GM18873 (cell line): ENCODE data around the gene SOHLH1.

ENCODE experiments used
- ATAC-seq: cut with Tn5 transposase; IDR thresholded peaks from one replicate; pipeline ENCODE4 v1.9.1; 2021; ENCODE audit warnings: mild to moderate bottlenecking, moderate library complexity, moderate number of reproducible peaks; ENCODE audit not compliant: unreplicated experiment, low FRiP score

The SOHLH1 gene

GRCh38 chr9:135731454-135731853 is 32.2 kb upstream of the SOHLH1 start:
- no peak for ATAC-seq

GRCh38 chr9:135729480-135729879 is 30.2 kb upstream of the SOHLH1 start:
- ATAC-seq, result no peak

GRCh38 chr9:135728436-135729110 is 29.3 kb upstream of the SOHLH1 start:
- ATAC-seq, result no peak

- ATAC-seq, result no peak
Measured at GRCh38 chr9:135727257-135727875, 28.1 kb upstream of the SOHLH1 start.

- no peak for ATAC-seq
Measured at GRCh38 chr9:135726138-135726853, 27.0 kb upstream of the SOHLH1 start.

GRCh38 chr9:135724186-135724787 is 25.0 kb upstream of the SOHLH1 start:
- no peak for ATAC-seq

- no peak for ATAC-seq
Measured at GRCh38 chr9:135722365-135722764, 23.1 kb upstream of the SOHLH1 start.

- ATAC-seq, result no peak
Measured at GRCh38 chr9:135719472-135719871, 20.2 kb upstream of the SOHLH1 start.

GRCh38 chr9:135718616-135719015 is 19.3 kb upstream of the SOHLH1 start:
- no peak for ATAC-seq

GRCh38 chr9:135717410-135717809 is 18.1 kb upstream of the SOHLH1 start:
- ATAC-seq, result no peak

- ATAC-seq, result no peak
Measured at GRCh38 chr9:135716045-135716444, 16.8 kb upstream of the SOHLH1 start.

- ATAC-seq, result no peak
Measured at GRCh38 chr9:135715056-135715595, 15.8 kb upstream of the SOHLH1 start.

GRCh38 chr9:135714242-135715055 is 15.2 kb upstream of the SOHLH1 start:
- ATAC-seq, result no peak

- ATAC-seq, result no peak
Measured at GRCh38 chr9:135712613-135713295, 13.5 kb upstream of the SOHLH1 start.

GRCh38 chr9:135711881-135712280 is 12.6 kb upstream of the SOHLH1 start:
- no peak for ATAC-seq

- no peak for ATAC-seq
Measured at GRCh38 chr9:135711391-135711790, 12.1 kb upstream of the SOHLH1 start.

- no peak for ATAC-seq
Measured at GRCh38 chr9:135708164-135708563, 8.9 kb upstream of the SOHLH1 start.

- no peak for ATAC-seq
Measured at GRCh38 chr9:135707252-135708138, 8.2 kb upstream of the SOHLH1 start.

GRCh38 chr9:135706288-135706687 is 7.0 kb upstream of the SOHLH1 start:
- ATAC-seq, result no peak
